ENCODE results near the gene LRP2BP. TPM values are rescaled to one million over a fixed set of nuclear protein-coding genes. Genes with fewer than 3 reads are reported as not detected.
"Not testable (repeated sequence)": the region's sequence is repeated elsewhere in the genome, so short reads cannot be mapped to it uniquely, and the experiment has no call there.

Gene LRP2BP
- total RNA-seq, 1 donor from 2014 or later, result 0.07 TPM

- Mint-ChIP-seq H3K9me3 (peaks cover 5% of the 10 kb centered on the region), H3K27me3 (ENCODE audit: low read depth) (no peaks in the 10 kb centered on the region), H3K4me3 (no peak overlapping the region), H3K36me3 (ENCODE audit: low read depth) (peaks cover 26% of the 10 kb centered on the region), H3K4me1 (peaks cover 18% of the 10 kb centered on the region), H3K27ac (ENCODE audit: unreplicated experiment) (no peak overlapping the region)
- no peak for DNase-seq (ENCODE audit: low read depth, low spot score)
- no peak for TF ChIP-seq CTCF (conservative IDR thresholded peaks at IDR 0.05)
Observed at GRCh38 chr4:185335579-185335978, 60.1 kb downstream of the LRP2BP start.

- Mint-ChIP-seq H3K36me3 (ENCODE audit: low read depth) (peaks cover 34% of the 10 kb centered on the region), H3K4me3 (no peak overlapping the region), H3K27ac (ENCODE audit: unreplicated experiment) (no peak overlapping the region), H3K4me1 (peaks cover 18% of the 10 kb centered on the region), H3K9me3 (peaks cover 12% of the 10 kb centered on the region), H3K27me3 (ENCODE audit: low read depth) (no peaks in the 10 kb centered on the region)
- no peak for TF ChIP-seq CTCF (conservative IDR thresholded peaks at IDR 0.05)
- no peak for DNase-seq (ENCODE audit: low read depth, low spot score)
Observed at GRCh38 chr4:185334326-185334725, 61.4 kb downstream of the LRP2BP start.

DNA sequence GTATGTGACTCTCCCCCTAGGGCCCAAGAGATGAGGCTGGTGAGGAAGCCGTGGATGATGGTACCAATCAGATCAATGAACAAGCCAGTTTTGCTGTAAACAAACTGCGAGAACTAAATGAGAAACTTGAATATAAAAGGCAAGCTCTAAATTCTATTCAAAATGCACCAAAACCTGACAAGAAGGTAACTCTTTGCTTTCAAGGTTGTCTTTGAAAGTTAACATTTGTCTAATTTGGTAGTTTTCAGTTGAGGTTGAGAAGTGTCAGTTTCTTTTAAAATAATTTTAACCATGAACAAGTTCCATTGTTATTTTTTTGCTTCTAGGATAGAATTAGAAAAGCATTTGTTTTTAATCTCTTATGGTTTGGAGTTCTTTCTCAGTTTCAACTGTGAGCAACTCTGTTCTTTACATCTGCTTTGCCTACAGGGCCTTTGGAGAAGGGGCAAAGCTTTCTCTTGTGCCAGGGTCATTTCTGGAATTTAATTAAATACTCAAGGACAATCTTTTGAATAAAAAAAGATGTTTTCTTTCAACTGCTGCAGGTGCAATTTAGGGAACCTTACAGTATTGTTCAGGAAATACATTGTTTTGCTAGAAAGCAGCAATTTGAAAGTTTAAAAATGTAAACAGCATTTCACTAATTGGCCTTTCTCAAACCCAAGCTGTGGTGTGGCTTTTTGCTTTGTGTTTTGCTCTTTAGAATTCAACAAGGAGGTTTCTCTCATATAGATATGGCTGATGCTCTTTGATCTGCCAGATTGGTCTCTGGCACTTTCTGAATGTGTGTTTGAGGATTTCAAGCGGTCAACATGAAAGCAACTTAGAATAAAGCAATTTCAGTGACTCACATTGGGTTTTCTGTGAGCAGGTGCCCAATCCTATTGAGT lies 62.9 kb downstream of the LRP2BP start:
- TF ChIP-seq CTCF (conservative IDR thresholded peaks at IDR 0.05), result no peak
- Mint-ChIP-seq H3K4me3 (no peak overlapping the region), H3K27me3 (ENCODE audit: low read depth) (no peaks in the 10 kb centered on the region), H3K4me1 (peaks cover 18% of the 10 kb centered on the region), H3K9me3 (peaks cover 19% of the 10 kb centered on the region), H3K36me3 (ENCODE audit: low read depth) (peaks cover 38% of the 10 kb centered on the region), H3K27ac (ENCODE audit: unreplicated experiment) (no peak overlapping the region)
- DNase-seq (ENCODE audit: low read depth, low spot score), result no peak

GRCh38 chr4:185329879-185330510 lies 65.7 kb downstream of the LRP2BP start:
- not testable (repeated sequence) for H3K27ac Mint-ChIP-seq (ENCODE audit: unreplicated experiment)

DNA sequence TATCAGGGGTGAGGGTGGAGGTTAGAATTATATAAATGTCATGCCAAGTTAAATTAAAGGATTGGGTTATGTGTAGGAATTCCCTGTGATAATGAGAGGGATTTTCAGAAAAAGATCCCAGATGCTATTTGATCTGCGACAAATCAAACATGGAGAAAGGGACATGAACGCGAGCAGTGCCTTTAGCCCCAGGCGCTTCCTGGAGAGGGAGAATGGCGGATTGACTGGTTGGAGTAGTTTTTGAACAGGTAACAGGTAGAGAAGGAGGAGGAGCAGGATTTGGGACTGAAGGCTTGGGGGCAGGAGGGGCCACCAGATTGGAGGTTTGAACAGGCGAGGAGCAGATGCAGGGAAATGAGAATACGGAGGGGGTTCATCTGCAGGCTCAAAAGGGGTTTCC lies 67.1 kb downstream of the LRP2BP start:
- H3K4me3 Mint-ChIP-seq, result no peak overlapping the region
- H3K4me1 Mint-ChIP-seq, result peaks cover 16% of the 10 kb centered on the region
- peaks cover 23% of the 10 kb centered on the region for H3K9me3 Mint-ChIP-seq
- H3K36me3 Mint-ChIP-seq (ENCODE audit: low read depth), result peaks cover 39% of the 10 kb centered on the region
- H3K27me3 Mint-ChIP-seq (ENCODE audit: low read depth), result no peaks in the 10 kb centered on the region
- no peak overlapping the region for H3K27ac Mint-ChIP-seq (ENCODE audit: unreplicated experiment)
- TF ChIP-seq CTCF (conservative IDR thresholded peaks at IDR 0.05), result no peak
- DNase-seq (ENCODE audit: low read depth, low spot score), result no peak

More at GRCh38 chr4:185329879-185330510, 65.7 kb downstream of the LRP2BP start:
- not testable (repeated sequence) for H3K4me3 Mint-ChIP-seq; H3K27me3 Mint-ChIP-seq (ENCODE audit: low read depth); DNase-seq (ENCODE audit: low read depth, low spot score)
- Mint-ChIP-seq H3K4me1 (peaks cover 18% of the 10 kb centered on the region), H3K36me3 (ENCODE audit: low read depth) (peaks cover 28% of the 10 kb centered on the region), H3K9me3 (peaks cover 14% of the 10 kb centered on the region)

- H3K9me3 Mint-ChIP-seq, result peaks cover 23% of the 10 kb centered on the region
- not testable (repeated sequence) for H3K27ac Mint-ChIP-seq (ENCODE audit: unreplicated experiment)
Observed at GRCh38 chr4:185325721-185326120, 70.0 kb downstream of the LRP2BP start.

DNA sequence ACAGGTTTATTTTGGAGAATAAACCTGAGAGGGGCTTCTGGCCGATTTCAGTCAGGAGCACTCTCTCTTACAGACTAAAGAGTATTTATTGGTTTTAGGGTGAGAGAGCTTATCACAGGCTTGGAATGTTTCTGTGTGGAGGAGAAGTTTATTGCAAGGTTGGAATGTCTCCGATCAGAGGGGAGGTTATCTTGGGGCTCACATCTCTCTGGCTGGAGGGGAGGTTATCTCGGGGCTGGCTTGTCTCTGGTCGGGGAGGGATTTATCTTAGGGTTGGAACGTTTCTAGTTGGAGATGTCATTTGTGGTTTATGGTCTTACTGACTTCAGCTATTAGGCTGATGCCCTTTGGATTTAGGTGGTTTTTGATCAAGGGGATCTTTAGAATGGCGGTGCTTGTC lies 71.4 kb downstream of the LRP2BP start:
- H3K27me3 Mint-ChIP-seq (ENCODE audit: low read depth); H3K4me3 Mint-ChIP-seq; DNase-seq (ENCODE audit: low read depth, low spot score); H3K27ac Mint-ChIP-seq (ENCODE audit: unreplicated experiment); H3K4me1 Mint-ChIP-seq: not testable (repeated sequence)
- Mint-ChIP-seq H3K36me3 (ENCODE audit: low read depth) (peaks cover 41% of the 10 kb centered on the region), H3K9me3 (peaks cover 20% of the 10 kb centered on the region)

More at GRCh38 chr4:185325721-185326120, 70.0 kb downstream of the LRP2BP start:
- DNase-seq (ENCODE audit: low read depth, low spot score); H3K4me1 Mint-ChIP-seq; H3K4me3 Mint-ChIP-seq; H3K27me3 Mint-ChIP-seq (ENCODE audit: low read depth): not testable (repeated sequence)
- H3K36me3 Mint-ChIP-seq (ENCODE audit: low read depth), result peaks cover 45% of the 10 kb centered on the region
